Upper lobe of left lung (tissue), 4 donors: ENCODE results near the gene ATP6V1A.

ENCODE experiments used
- CTCF ChIP-seq, 6 experiments: fragments of 450-650 bp in 4 of 6; fragments of 200-600 bp in 2 of 6; sonication (generic) in 2 of 6; IDR thresholded peaks; one replicate each; pipeline ENCODE4 v1.5.1; 2016 to 2019; ENCODE audit warnings: antibody characterized with exemption in 6 of 6
- EP300 ChIP-seq, 4 donors: sonication (generic); formaldehyde crosslinking; IDR thresholded peaks; one replicate each; pipeline ENCODE4 v1.5.1; 2017; ENCODE audit warnings: antibody characterized with exemption in 4 of 4, control low read depth in 2 of 4
- POLR2A ChIP-seq, 4 donors: fragments of 450-650 bp; IDR thresholded peaks; one replicate each; pipeline ENCODE4 v1.5.1; 2016 to 2017; ENCODE audit warnings: antibody characterized with exemption in 4 of 4, mild to moderate bottlenecking in 2 of 4
- POLR2AphosphoS5 ChIP-seq, 2 donors: sonication (generic); formaldehyde crosslinking; IDR thresholded peaks; one replicate each; pipeline ENCODE4 v1.5.1; 2017; ENCODE audit warnings: antibody characterized with exemption in 2 of 2

- no peak for TF ChIP-seq CTCF (IDR thresholded peaks at IDR 0.05)
- no peak for TF ChIP-seq POLR2AphosphoS5 (IDR thresholded peaks at IDR 0.05)
- no peak for TF ChIP-seq POLR2A (IDR thresholded peaks at IDR 0.05)
- TF ChIP-seq EP300 (IDR thresholded peaks at IDR 0.05): no peak
Observed at GRCh38 chr3:113812854-113813253, 66.0 kb downstream of the ATP6V1A start.
